Measurements from ENCODE around the gene PSMD1.

GRCh38 chr2:231190531-231191197 lies 134.0 kb downstream of the PSMD1 start:
- TF ChIP-seq CTCF (IDR thresholded peaks at IDR 0.05) = peak in 1 of 6 experiments; percentile 3
- TF ChIP-seq POLR2A (IDR thresholded peaks at IDR 0.05) = peak in 1 of 2 donors; percentile 34

Measured in adrenal gland (tissue), 5 donors.